Erythroblast (primary cell): ENCODE data around the gene DUOXA2.

ENCODE experiments used
- GATA1 ChIP-seq: IDR thresholded peaks from 2 replicates; pipeline ENCODE4 v1.6.1; 2011; ENCODE audit warnings: low read depth, mild to moderate bottlenecking, control low read depth, low read length, moderate library complexity
- POLR2A ChIP-seq: IDR thresholded peaks from 2 replicates; pipeline ENCODE4 v1.6.1; 2011; ENCODE audit warnings: mild to moderate bottlenecking, low read length

GRCh38 chr15:45139770-45140169 lies 25.6 kb downstream of the DUOXA2 start:
- TF ChIP-seq POLR2A (no peak), GATA1 (no peak)
